Measurements from ENCODE around the gene TPK1.

The TPK1 gene

DNA sequence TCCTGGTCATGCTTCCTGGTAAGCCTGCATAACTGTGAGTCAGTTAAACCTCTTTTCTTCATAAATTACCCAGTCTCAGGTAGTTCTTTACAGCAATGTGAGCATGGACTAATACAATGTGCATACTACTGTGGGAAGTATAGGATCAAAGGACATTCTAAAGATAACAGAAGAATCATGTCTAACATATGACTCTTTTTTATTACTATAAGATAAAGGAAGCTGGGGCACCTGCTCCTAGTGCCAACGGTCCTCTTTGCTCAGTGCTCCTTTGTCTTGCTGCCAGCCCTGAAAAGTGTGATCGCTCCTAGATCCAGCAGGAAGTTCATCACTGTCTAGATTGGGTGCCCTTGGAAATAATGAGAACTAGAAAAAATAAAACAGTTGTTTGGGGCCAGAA is 289.1 kb downstream of the TPK1 start:
- Histone ChIP-seq H3K27me3 (ENCODE audit: control insufficient read depth in 1 of 2, insufficient read depth in 2 of 2, low read length in 2 of 2) (no peaks in the 10 kb centered on the region), H3K36me3 (ENCODE audit: control insufficient read depth in 2 of 2, insufficient read depth in 2 of 2, low read length in 2 of 2) (no peaks in the 10 kb centered on the region), H3K4me1 (ENCODE audit: control insufficient read depth, insufficient read depth, low read length) (no peaks in the 10 kb centered on the region), H3K9ac (ENCODE audit: low read length in 2 of 2) (no peak overlapping the region), H3K9me3 (ENCODE audit: control insufficient read depth in 2 of 2, low read length in 2 of 2) (no peaks in the 10 kb centered on the region), H3K4me3 (ENCODE audit: low read length in 2 of 2) (no peak overlapping the region), H3K27ac (ENCODE audit: low read length) (no peak overlapping the region)

DNA sequence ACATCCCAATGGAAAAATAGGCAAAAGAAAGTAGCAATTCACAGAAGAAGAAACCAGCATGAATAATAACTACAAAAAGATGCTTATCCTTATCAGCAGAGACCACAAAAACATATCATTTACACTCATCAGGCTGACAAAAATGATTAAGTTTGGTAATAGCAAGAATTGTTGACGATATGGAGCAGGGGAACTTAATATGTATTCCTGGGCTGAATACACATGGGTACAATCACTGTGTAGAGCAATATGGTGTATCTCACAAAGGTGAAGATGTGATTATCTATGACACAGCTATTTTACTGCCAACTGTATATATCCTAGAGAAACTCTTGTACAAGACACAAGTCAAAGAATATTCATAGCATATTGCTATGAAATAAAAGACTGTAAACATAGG is 290.5 kb downstream of the TPK1 start:
- no peak overlapping the region for H3K27ac ChIP-seq (ENCODE audit: low read length)
- no peaks in the 10 kb centered on the region for H3K4me1 ChIP-seq (ENCODE audit: control insufficient read depth, insufficient read depth, low read length)
- H3K4me3 ChIP-seq (ENCODE audit: low read length in 2 of 2): no peak overlapping the region
- H3K9me3 ChIP-seq (ENCODE audit: control insufficient read depth in 2 of 2, low read length in 2 of 2): no peaks in the 10 kb centered on the region
- no peak overlapping the region for H3K9ac ChIP-seq (ENCODE audit: low read length in 2 of 2)
- no peaks in the 10 kb centered on the region for H3K27me3 ChIP-seq (ENCODE audit: control insufficient read depth in 1 of 2, insufficient read depth in 2 of 2, low read length in 2 of 2)
- H3K36me3 ChIP-seq (ENCODE audit: control insufficient read depth in 2 of 2, insufficient read depth in 2 of 2, low read length in 2 of 2): no peaks in the 10 kb centered on the region

DNA sequence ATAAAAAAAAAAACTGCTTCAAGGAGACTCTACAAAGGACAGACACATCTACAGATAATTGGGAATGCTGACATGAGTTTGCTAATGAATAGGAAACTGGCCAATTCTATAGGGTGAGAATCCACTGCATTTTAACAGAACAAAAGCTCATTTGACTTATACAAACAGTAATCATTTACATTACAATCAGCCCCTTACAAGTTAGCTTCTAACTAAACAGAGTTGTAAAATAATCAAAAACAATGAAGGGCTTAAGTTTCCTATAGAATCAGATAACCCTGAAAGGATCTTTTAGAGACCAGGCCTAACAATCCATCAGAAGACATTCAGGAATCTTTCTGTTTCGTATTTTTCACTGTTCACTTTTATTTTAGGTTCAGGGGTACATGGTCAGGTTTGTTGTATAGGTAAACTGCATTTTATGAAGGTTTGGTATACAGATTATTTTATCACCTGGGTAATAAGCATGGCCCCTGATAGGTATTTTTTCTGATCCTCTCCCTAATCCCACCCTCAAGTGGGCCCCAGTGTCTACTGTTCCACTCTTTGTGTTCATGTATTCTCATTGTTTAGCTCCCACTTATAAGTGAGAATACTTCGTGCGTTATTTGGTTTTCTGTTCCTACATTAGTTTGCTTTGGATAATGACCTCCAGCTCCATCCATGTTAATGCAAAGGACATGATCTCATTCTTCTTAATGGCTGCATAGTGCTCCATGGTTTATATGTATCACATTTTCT is 301.0 kb downstream of the TPK1 start:
- Histone ChIP-seq H3K27ac (ENCODE audit: low read length) (no peak overlapping the region), H3K4me3 (ENCODE audit: low read length in 2 of 2) (no peak overlapping the region), H3K9me3 (ENCODE audit: control insufficient read depth in 2 of 2, low read length in 2 of 2) (no peaks in the 10 kb centered on the region), H3K27me3 (ENCODE audit: control insufficient read depth in 1 of 2, insufficient read depth in 2 of 2, low read length in 2 of 2) (no peaks in the 10 kb centered on the region), H3K9ac (ENCODE audit: low read length in 2 of 2) (no peak overlapping the region), H3K36me3 (ENCODE audit: control insufficient read depth in 2 of 2, insufficient read depth in 2 of 2, low read length in 2 of 2) (no peaks in the 10 kb centered on the region), H3K4me1 (ENCODE audit: control insufficient read depth, insufficient read depth, low read length) (no peaks in the 10 kb centered on the region)

DNA sequence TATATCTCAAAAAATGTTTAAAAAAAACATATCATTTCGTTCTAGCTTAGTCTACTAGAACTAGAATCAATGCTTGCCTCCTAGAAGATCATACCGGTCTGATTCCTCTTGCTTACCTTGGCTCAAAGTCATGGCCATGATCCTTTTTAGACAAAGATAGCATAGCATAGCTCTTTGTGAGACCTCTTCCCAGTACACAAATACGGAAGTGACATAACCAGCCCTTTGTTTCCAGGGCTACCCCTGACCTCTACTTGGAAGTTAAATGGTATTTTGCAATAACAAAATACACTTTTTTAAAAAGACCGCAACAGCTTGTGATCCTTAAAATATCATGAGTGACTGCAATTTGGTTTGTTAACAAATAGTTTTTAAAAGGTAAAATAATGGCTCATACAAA is 301.7 kb downstream of the TPK1 start:
- no peaks in the 10 kb centered on the region for H3K4me1 ChIP-seq (ENCODE audit: control insufficient read depth, insufficient read depth, low read length)
- H3K4me3 ChIP-seq (ENCODE audit: low read length in 2 of 2): no peak overlapping the region
- H3K27ac ChIP-seq (ENCODE audit: low read length): no peak overlapping the region
- no peaks in the 10 kb centered on the region for H3K36me3 ChIP-seq (ENCODE audit: control insufficient read depth in 2 of 2, insufficient read depth in 2 of 2, low read length in 2 of 2)
- no peaks in the 10 kb centered on the region for H3K27me3 ChIP-seq (ENCODE audit: control insufficient read depth in 1 of 2, insufficient read depth in 2 of 2, low read length in 2 of 2)
- H3K9me3 ChIP-seq (ENCODE audit: control insufficient read depth in 2 of 2, low read length in 2 of 2): no peaks in the 10 kb centered on the region
- H3K9ac ChIP-seq (ENCODE audit: low read length in 2 of 2): no peak overlapping the region

DNA sequence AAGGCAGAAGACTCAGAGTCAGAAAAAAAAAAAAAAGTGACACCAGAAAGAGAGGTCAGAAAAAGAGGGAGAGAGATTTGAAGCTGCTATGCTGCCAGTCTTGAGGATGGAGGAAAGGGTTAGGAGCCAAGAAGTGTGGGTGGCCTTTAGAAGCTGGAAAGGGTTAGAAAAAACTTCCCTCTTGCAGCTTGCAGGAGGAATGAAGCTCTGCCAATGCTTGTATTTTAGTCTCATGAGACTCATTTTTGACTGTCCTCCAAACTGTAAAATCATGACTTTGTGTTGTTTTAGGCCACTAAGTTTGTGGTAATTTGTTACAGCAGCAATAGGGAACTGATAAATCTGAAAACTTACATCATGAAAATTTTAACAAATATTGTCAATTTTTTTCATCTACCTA is 304.7 kb downstream of the TPK1 start:
- Histone ChIP-seq H3K9ac (ENCODE audit: low read length in 2 of 2) (no peak overlapping the region), H3K27ac (ENCODE audit: low read length) (no peak overlapping the region), H3K36me3 (ENCODE audit: control insufficient read depth in 2 of 2, insufficient read depth in 2 of 2, low read length in 2 of 2) (no peaks in the 10 kb centered on the region), H3K9me3 (ENCODE audit: control insufficient read depth in 2 of 2, low read length in 2 of 2) (no peaks in the 10 kb centered on the region), H3K27me3 (ENCODE audit: control insufficient read depth in 1 of 2, insufficient read depth in 2 of 2, low read length in 2 of 2) (no peaks in the 10 kb centered on the region), H3K4me3 (ENCODE audit: low read length in 2 of 2) (no peak overlapping the region), H3K4me1 (ENCODE audit: control insufficient read depth, insufficient read depth, low read length) (no peaks in the 10 kb centered on the region)

DNA sequence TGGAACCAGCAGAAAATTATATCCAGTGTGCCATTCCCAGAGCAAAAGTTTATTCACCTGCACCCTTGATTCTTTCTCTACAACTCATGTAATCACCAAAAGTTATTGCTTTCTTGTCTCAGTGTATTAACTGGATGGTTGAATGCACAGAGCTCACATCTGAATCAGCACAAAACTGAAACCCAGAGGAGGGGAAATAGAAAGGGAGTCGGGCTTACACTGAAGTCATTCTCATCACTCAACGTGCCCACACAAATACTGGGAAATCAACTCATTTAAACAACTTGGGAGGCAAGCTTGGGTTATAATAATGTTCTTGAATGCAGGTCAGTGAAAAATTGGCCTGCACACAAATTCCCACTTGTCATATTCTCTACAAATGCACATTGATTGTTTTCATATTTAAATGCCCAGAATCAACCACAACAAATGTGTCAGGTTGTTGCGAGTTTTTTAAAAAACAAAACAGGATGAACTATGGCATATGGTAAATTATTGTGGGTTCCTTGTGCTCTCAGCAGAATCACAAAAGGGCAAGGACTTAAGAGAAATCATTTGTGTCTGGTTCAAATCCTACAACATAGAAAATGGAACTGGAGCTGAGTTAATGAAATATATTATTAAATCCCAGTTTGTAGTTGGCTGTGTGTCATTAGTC is 306.5 kb downstream of the TPK1 start:
- Histone ChIP-seq H3K9ac (ENCODE audit: low read length in 2 of 2) (no peak overlapping the region), H3K36me3 (ENCODE audit: control insufficient read depth in 2 of 2, insufficient read depth in 2 of 2, low read length in 2 of 2) (no peaks in the 10 kb centered on the region), H3K9me3 (ENCODE audit: control insufficient read depth in 2 of 2, low read length in 2 of 2) (no peaks in the 10 kb centered on the region), H3K27me3 (ENCODE audit: control insufficient read depth in 1 of 2, insufficient read depth in 2 of 2, low read length in 2 of 2) (no peaks in the 10 kb centered on the region), H3K27ac (ENCODE audit: low read length) (no peak overlapping the region), H3K4me3 (ENCODE audit: low read length in 2 of 2) (no peak overlapping the region), H3K4me1 (ENCODE audit: control insufficient read depth, insufficient read depth, low read length) (no peaks in the 10 kb centered on the region)

DNA sequence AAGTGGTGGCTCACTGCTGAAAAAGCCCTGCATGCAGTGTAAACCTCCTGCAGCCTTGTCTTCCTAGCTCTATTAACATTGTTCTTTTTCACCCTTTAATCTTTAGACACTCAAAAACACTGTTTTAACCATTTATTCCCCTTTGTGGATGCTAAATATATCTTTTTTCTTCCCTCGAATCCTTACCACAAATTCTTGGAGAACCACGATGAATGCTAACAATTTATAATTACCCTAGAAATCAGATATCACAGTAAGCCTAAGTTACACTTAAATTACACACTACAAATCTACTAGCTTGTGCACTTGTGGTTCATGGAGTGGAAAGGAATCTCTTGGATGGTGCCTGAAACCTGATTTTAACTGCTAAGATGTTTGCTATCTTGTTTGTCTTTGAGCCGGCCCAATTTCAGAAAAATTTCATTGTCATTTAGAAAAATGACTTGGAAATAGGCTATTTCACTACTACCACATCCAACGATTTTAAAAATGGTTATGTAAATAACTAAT is 307.3 kb downstream of the TPK1 start:
- Histone ChIP-seq H3K4me3 (ENCODE audit: low read length in 2 of 2) (no peak overlapping the region), H3K36me3 (ENCODE audit: control insufficient read depth in 2 of 2, insufficient read depth in 2 of 2, low read length in 2 of 2) (no peaks in the 10 kb centered on the region), H3K4me1 (ENCODE audit: control insufficient read depth, insufficient read depth, low read length) (no peaks in the 10 kb centered on the region), H3K27me3 (ENCODE audit: control insufficient read depth in 1 of 2, insufficient read depth in 2 of 2, low read length in 2 of 2) (no peaks in the 10 kb centered on the region), H3K9me3 (ENCODE audit: control insufficient read depth in 2 of 2, low read length in 2 of 2) (no peaks in the 10 kb centered on the region), H3K27ac (ENCODE audit: low read length) (no peak overlapping the region), H3K9ac (ENCODE audit: low read length in 2 of 2) (no peak overlapping the region)

DNA sequence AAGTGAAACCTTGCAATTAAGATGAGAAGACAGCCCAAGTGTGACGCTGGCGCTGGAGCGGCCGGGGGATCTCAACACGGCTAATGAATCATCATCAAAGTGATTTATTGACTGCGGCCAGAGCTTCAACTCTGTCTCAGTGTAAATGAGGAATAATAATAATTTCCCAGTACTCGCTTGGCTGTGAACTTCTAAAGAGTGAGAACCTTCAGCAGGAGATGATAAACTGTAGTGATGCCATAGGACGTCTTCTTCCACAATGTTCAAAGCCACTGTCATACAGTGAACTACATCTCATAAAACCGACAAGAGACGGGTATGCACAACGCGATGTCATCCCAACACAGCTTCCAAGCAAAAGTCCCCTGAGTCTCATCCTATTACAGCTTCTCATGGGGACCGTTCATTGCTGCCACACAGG is 308.8 kb downstream of the TPK1 start:
- Histone ChIP-seq H3K9ac (ENCODE audit: low read length in 2 of 2) (no peak overlapping the region), H3K27me3 (ENCODE audit: control insufficient read depth in 1 of 2, insufficient read depth in 2 of 2, low read length in 2 of 2) (no peaks in the 10 kb centered on the region), H3K27ac (ENCODE audit: low read length) (no peak overlapping the region), H3K4me3 (ENCODE audit: low read length in 2 of 2) (no peak overlapping the region), H3K9me3 (ENCODE audit: control insufficient read depth in 2 of 2, low read length in 2 of 2) (no peaks in the 10 kb centered on the region), H3K36me3 (ENCODE audit: control insufficient read depth in 2 of 2, insufficient read depth in 2 of 2, low read length in 2 of 2) (no peaks in the 10 kb centered on the region), H3K4me1 (ENCODE audit: control insufficient read depth, insufficient read depth, low read length) (no peaks in the 10 kb centered on the region)

DNA sequence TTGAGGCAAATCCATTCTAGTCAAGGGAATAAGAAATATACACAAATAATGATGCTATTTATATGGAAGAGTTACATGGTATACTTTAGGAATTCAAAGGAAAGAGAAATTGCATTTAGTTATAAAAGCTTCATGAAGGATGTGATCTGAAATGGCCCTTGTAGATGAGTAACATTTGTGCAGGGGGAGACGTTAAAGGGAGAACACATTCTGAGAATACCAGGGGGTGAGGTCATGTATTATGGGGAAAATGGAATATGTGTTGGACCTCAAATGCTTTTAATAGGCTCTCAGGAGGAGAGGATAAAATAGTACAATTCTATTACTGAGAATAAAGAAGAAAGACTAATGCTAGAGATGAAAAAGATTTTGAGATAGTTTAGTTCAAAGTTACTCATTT is 309.9 kb downstream of the TPK1 start:
- Histone ChIP-seq H3K27ac (ENCODE audit: low read length) (no peak overlapping the region), H3K9ac (ENCODE audit: low read length in 2 of 2) (no peak overlapping the region), H3K4me3 (ENCODE audit: low read length in 2 of 2) (no peak overlapping the region), H3K9me3 (ENCODE audit: control insufficient read depth in 2 of 2, low read length in 2 of 2) (no peaks in the 10 kb centered on the region), H3K27me3 (ENCODE audit: control insufficient read depth in 1 of 2, insufficient read depth in 2 of 2, low read length in 2 of 2) (no peaks in the 10 kb centered on the region), H3K4me1 (ENCODE audit: control insufficient read depth, insufficient read depth, low read length) (no peaks in the 10 kb centered on the region), H3K36me3 (ENCODE audit: control insufficient read depth in 2 of 2, insufficient read depth in 2 of 2, low read length in 2 of 2) (no peaks in the 10 kb centered on the region)

DNA sequence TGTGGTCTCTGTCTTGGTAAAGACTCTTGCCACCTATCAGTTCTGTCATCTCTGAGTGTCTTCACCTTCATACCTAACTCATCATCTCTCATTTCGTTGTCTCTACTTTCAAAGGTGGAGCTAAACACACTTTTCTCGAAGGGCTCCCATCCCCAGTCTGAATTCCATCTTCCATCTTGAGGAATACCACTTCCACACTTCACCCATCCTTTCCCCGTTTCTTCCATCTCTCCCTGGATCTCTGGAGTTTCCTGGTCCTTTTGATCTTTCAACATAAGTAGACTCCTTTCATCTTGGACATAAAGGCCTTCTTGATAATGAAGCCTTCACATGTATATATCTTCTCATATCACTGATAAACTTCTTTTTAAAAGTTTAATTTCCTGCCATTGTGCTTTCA is 311.6 kb downstream of the TPK1 start:
- Histone ChIP-seq H3K4me3 (ENCODE audit: low read length in 2 of 2) (no peak overlapping the region), H3K9me3 (ENCODE audit: control insufficient read depth in 2 of 2, low read length in 2 of 2) (no peaks in the 10 kb centered on the region), H3K27ac (ENCODE audit: low read length) (no peak overlapping the region), H3K4me1 (ENCODE audit: control insufficient read depth, insufficient read depth, low read length) (no peaks in the 10 kb centered on the region), H3K36me3 (ENCODE audit: control insufficient read depth in 2 of 2, insufficient read depth in 2 of 2, low read length in 2 of 2) (no peaks in the 10 kb centered on the region), H3K9ac (ENCODE audit: low read length in 2 of 2) (no peak overlapping the region), H3K27me3 (ENCODE audit: control insufficient read depth in 1 of 2, insufficient read depth in 2 of 2, low read length in 2 of 2) (no peaks in the 10 kb centered on the region)

DNA sequence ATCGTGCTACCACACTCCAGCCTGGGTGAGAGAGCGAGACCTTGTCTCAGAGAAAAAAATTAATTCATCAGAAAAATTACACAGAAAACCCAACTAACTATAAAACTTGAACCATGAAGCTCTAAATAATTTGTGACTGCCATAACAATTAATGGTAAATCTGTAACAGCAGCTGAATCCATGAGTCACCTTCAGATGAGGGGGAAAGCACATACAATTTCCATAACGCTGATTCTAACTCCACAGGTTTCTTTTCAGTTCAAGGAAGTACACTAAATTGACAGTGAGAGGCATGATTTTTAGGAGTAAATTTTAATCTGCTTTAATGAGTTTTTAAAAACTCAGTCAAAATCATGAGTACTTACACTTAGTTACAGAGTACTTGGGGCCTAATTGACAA is 312.2 kb downstream of the TPK1 start:
- Histone ChIP-seq H3K4me1 (ENCODE audit: control insufficient read depth, insufficient read depth, low read length) (no peaks in the 10 kb centered on the region), H3K9me3 (ENCODE audit: control insufficient read depth in 2 of 2, low read length in 2 of 2) (no peaks in the 10 kb centered on the region), H3K27ac (ENCODE audit: low read length) (no peak overlapping the region), H3K4me3 (ENCODE audit: low read length in 2 of 2) (no peak overlapping the region), H3K36me3 (ENCODE audit: control insufficient read depth in 2 of 2, insufficient read depth in 2 of 2, low read length in 2 of 2) (no peaks in the 10 kb centered on the region), H3K9ac (ENCODE audit: low read length in 2 of 2) (no peak overlapping the region), H3K27me3 (ENCODE audit: control insufficient read depth in 1 of 2, insufficient read depth in 2 of 2, low read length in 2 of 2) (no peaks in the 10 kb centered on the region)

All from stomach smooth muscle (tissue), 2 donors.